Measurements from ENCODE around the gene PIGN.

PIGN gene

GRCh38 chr18:62102221-62102620 is 84.6 kb downstream of the PIGN start:
- no peak for DNase-seq

- no peak for DNase-seq
Measured at GRCh38 chr18:62101321-62101721, 85.5 kb downstream of the PIGN start.

GRCh38 chr18:62098960-62099359 is 87.9 kb downstream of the PIGN start:
- DNase-seq, result no peak

- DNase-seq, result no peak
Measured at GRCh38 chr18:62097698-62098097, 89.2 kb downstream of the PIGN start.

- DNase-seq, result no peak
Measured at GRCh38 chr18:62091487-62092120, 95.3 kb downstream of the PIGN start.

- no peak for DNase-seq
Measured at GRCh38 chr18:62089174-62089573, 97.7 kb downstream of the PIGN start.

- no peak for DNase-seq
Measured at GRCh38 chr18:62088156-62088555, 98.7 kb downstream of the PIGN start.

GRCh38 chr18:62085756-62086155 is 101.1 kb downstream of the PIGN start:
- DNase-seq, result no peak

GRCh38 chr18:62081761-62082294 is 105.0 kb downstream of the PIGN start:
- no peak for DNase-seq

GRCh38 chr18:62081248-62081647 is 105.6 kb downstream of the PIGN start:
- DNase-seq, result no peak

GRCh38 chr18:62080172-62080900 is 106.5 kb downstream of the PIGN start:
- no peak for DNase-seq

GRCh38 chr18:62073461-62074281 is 113.2 kb downstream of the PIGN start:
- no peak for DNase-seq

- DNase-seq, result no peak
Measured at GRCh38 chr18:62072370-62072769, 114.5 kb downstream of the PIGN start.

- DNase-seq, result no peak
Measured at GRCh38 chr18:62071071-62071470, 115.8 kb downstream of the PIGN start.

GRCh38 chr18:62070302-62070701 is 116.6 kb downstream of the PIGN start:
- no peak for DNase-seq

GRCh38 chr18:62069556-62069955 is 117.3 kb downstream of the PIGN start:
- DNase-seq, result no peak

- DNase-seq, result no peak
Measured at GRCh38 chr18:62066102-62066818, 120.6 kb downstream of the PIGN start.

GRCh38 chr18:62064361-62064760 is 122.5 kb downstream of the PIGN start:
- DNase-seq, result no peak

- DNase-seq, result no peak
Measured at GRCh38 chr18:62061821-62062478, 124.9 kb downstream of the PIGN start.

- DNase-seq, result no peak
Measured at GRCh38 chr18:62060820-62061219, 126.0 kb downstream of the PIGN start.

- DNase-seq, result no peak
Measured at GRCh38 chr18:62054929-62055498, 131.8 kb downstream of the PIGN start.

GRCh38 chr18:62048279-62048678 is 138.6 kb downstream of the PIGN start:
- DNase-seq, result no peak
